CD14-positive monocyte (primary cell): Measurements from ENCODE around the gene GNG13. TPM values are rescaled to one million over a fixed set of nuclear protein-coding genes. Genes with fewer than 3 reads are reported as not detected.

Experiments used
- DNase-seq, 3 donors: peaks; one replicate each; pipeline ENCODE4 v3.0.0-alpha.2; 2011 to 2022
- H2AFZ ChIP-seq: 2 replicates; pipeline ENCODE4 v1.6.0; 2012; ENCODE audit warnings: mild to moderate bottlenecking, low read depth, low read length, inconsistent platforms; ENCODE audit not compliant: insufficient read depth, poor library complexity, severe bottlenecking
- H3K27ac ChIP-seq, 2 donors: 1 replicate in 1 of 2; 2 replicates in 1 of 2; pipeline ENCODE4 v1.5.1; 2012 to 2013; ENCODE audit warnings: low read length in 2 of 2, control low read depth in 1 of 2, inconsistent platforms in 1 of 2, low read depth in 1 of 2, mild to moderate bottlenecking in 1 of 2
- H3K27me3 ChIP-seq, 2 donors: one replicate each; pipeline versions ENCODE4 v1.6.0 to v1.6.1; 2011 to 2013; ENCODE audit warnings: low read length in 2 of 2; ENCODE audit not compliant: control insufficient read depth in 2 of 2, insufficient read depth in 2 of 2
- H3K36me3 ChIP-seq, 2 donors: replicated peaks in 1 of 2; 1 replicate in 1 of 2; 2 replicates in 1 of 2; pipeline versions ENCODE4 v1.5.1 to v1.6.1; 2012 to 2013; ENCODE audit warnings: low read length in 2 of 2, control low read depth in 1 of 2, inconsistent platforms in 1 of 2, mild to moderate bottlenecking in 1 of 2; ENCODE audit not compliant: insufficient read depth in 2 of 2, control insufficient read depth in 1 of 2
- H3K4me1 ChIP-seq, 2 donors: 1 replicate in 1 of 2; 2 replicates in 1 of 2; pipeline versions ENCODE4 v1.5.1 to v1.6.1; 2012 to 2013; ENCODE audit warnings: low read length in 2 of 2, control low read depth in 1 of 2, inconsistent platforms in 1 of 2, mild to moderate bottlenecking in 1 of 2, moderate library complexity in 1 of 2; ENCODE audit not compliant: insufficient read depth in 2 of 2, control insufficient read depth in 1 of 2
- H3K4me2 ChIP-seq: replicated peaks from 2 replicates; pipeline ENCODE3; 2012; ENCODE audit warnings: low read length, moderate library complexity, mild to moderate bottlenecking; ENCODE audit not compliant: poor library complexity, severe bottlenecking; ENCODE audit errors: extremely low read depth
- H3K4me3 ChIP-seq, 3 experiments: fragments of 200-600 bp in 1 of 3; sonication (generic) in 1 of 3; replicated peaks in 1 of 3; 1 replicate in 2 of 3; 2 replicates in 1 of 3; pipeline ENCODE4 v1.5.1; 2011 to 2013; ENCODE audit warnings: low read length in 3 of 3, mild to moderate bottlenecking in 3 of 3, control low read depth in 2 of 3, low read depth in 2 of 3, inconsistent platforms in 1 of 3, moderate library complexity in 1 of 3
- H3K79me2 ChIP-seq: 2 replicates; pipeline ENCODE4 v1.6.0; 2012; ENCODE audit warnings: mild to moderate bottlenecking, control low read depth, inconsistent platforms, low read length, moderate library complexity; ENCODE audit not compliant: insufficient read depth
- H3K9ac ChIP-seq: 2 replicates; pipeline ENCODE4 v1.6.0; 2017; ENCODE audit warnings: low read length, mild to moderate bottlenecking; ENCODE audit not compliant: insufficient read depth, poor library complexity, severe bottlenecking
- H3K9me3 ChIP-seq, 2 donors: replicated peaks in 1 of 2; 1 replicate in 1 of 2; 2 replicates in 1 of 2; pipeline versions ENCODE4 v1.5.1 to v1.6.1; 2012 to 2013; ENCODE audit warnings: low read length in 2 of 2, control low read depth in 1 of 2; ENCODE audit not compliant: control insufficient read depth in 1 of 2, insufficient read depth in 1 of 2
- H4K20me1 ChIP-seq: 2 replicates; pipeline ENCODE4 v1.6.0; 2012; ENCODE audit warnings: mild to moderate bottlenecking, low read length, control low read depth, moderate library complexity; ENCODE audit not compliant: insufficient read depth
- H3K27ac Mint-ChIP-seq, 7 donors: one replicate each; pipeline ENCODE4 v1.8.0; 2020; ENCODE audit warnings: mild to moderate bottlenecking in 7 of 7, mixed read lengths in 7 of 7, moderate library complexity in 6 of 7, inconsistent platforms in 2 of 7
- H3K27me3 Mint-ChIP-seq, 3 donors: one replicate each; pipeline ENCODE4 v1.8.0; 2021 to 2022; ENCODE audit warnings: low read depth in 3 of 3, mild to moderate bottlenecking in 3 of 3, mixed read lengths in 3 of 3, moderate library complexity in 3 of 3, inconsistent platforms in 1 of 3
- H3K36me3 Mint-ChIP-seq, 2 donors: one replicate each; pipeline ENCODE4 v1.8.0; 2020; ENCODE audit warnings: mixed read lengths in 2 of 2, inconsistent platforms in 1 of 2, mild to moderate bottlenecking in 1 of 2
- H3K4me1 Mint-ChIP-seq: one replicate; pipeline ENCODE4 v1.8.0; 2020; ENCODE audit warnings: mild to moderate bottlenecking, mixed read lengths
- H3K4me3 Mint-ChIP-seq, 2 donors: one replicate each; pipeline ENCODE4 v1.8.0; 2020; ENCODE audit warnings: mild to moderate bottlenecking in 2 of 2, mixed read lengths in 2 of 2, moderate library complexity in 1 of 2
- H3K9me3 Mint-ChIP-seq, 7 donors: one replicate each; pipeline ENCODE4 v1.8.0; 2020 to 2022; ENCODE audit warnings: mixed read lengths in 7 of 7, mild to moderate bottlenecking in 6 of 7, moderate library complexity in 6 of 7, inconsistent platforms in 2 of 7
- WGBS: methylation state at CpG from one replicate; pipeline ENCODE4 v1.1.5; 2013; ENCODE audit warnings: missing lambda C conversion rate; ENCODE audit not compliant: insufficient coverage; 5-methylcytosine and 5-hydroxymethylcytosine counted together
- intact Hi-C, 2 donors: fragments of 100-400 bp; cut with micrococcal nuclease; formaldehyde crosslinking; loops; one replicate each; pipeline versions ENCODE4 v1.15.0 to v1.15.1; 2023
- polyA plus RNA-seq, 3 donors: library from polyadenylated mRNA; depleted of rRNA in 1 of 3; unstranded in 2 of 3; stranded (reverse) in 1 of 3; fragments of 300-500 nt in 2 of 3; fragments of >200 nt in 1 of 3; fragmentation: Illumina TruSeq in 2 of 3; gene quantifications; 1 replicate in 2 of 3; 2 replicates in 1 of 3; pipeline ENCODE4 v1.2.3, GENCODE V29; 2012 to 2021
- TF ChIP-seq, protein P1 (sequence below): fragments of 200-600 bp; IDR thresholded peaks from one replicate; pipeline ENCODE4 v1.8.0; 2022; ENCODE audit warnings: antibody characterized with exemption, mild to moderate bottlenecking

Gene GNG13
- polyA plus RNA-seq, 3 donors = not detected

GRCh38 chr16:772959-773358, 27.6 kb downstream of the GNG13 start:
- DNase-seq = no peak
- H4K20me1 ChIP-seq = no peaks in the 10 kb centered on the region
- H2AFZ ChIP-seq = no peak overlapping the region
- TF ChIP-seq, protein P1, sequence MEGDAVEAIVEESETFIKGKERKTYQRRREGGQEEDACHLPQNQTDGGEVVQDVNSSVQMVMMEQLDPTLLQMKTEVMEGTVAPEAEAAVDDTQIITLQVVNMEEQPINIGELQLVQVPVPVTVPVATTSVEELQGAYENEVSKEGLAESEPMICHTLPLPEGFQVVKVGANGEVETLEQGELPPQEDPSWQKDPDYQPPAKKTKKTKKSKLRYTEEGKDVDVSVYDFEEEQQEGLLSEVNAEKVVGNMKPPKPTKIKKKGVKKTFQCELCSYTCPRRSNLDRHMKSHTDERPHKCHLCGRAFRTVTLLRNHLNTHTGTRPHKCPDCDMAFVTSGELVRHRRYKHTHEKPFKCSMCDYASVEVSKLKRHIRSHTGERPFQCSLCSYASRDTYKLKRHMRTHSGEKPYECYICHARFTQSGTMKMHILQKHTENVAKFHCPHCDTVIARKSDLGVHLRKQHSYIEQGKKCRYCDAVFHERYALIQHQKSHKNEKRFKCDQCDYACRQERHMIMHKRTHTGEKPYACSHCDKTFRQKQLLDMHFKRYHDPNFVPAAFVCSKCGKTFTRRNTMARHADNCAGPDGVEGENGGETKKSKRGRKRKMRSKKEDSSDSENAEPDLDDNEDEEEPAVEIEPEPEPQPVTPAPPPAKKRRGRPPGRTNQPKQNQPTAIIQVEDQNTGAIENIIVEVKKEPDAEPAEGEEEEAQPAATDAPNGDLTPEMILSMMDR = no peak
- H3K4me1 ChIP-seq = no peaks in the 10 kb centered on the region
- Mint-ChIP-seq H3K9me3 (peaks cover 0 to 1% (median 0%) of the 10 kb centered on the region in 7 donors), H3K36me3 (no peaks in the 10 kb centered on the region), H3K27ac (no peak overlapping the region), H3K4me3 (no peak overlapping the region), H3K4me1 (no peaks in the 10 kb centered on the region), H3K27me3 (peaks cover 2 to 20% (median 9%) of the 10 kb centered on the region in 3 donors)
- no peak overlapping the region for H3K4me2 ChIP-seq
- intact Hi-C loops = no loop called here
- H3K27ac ChIP-seq = no peak overlapping the region
- no peak overlapping the region for H3K4me3 ChIP-seq
- no peak overlapping the region for H3K9ac ChIP-seq
- peaks cover 0 to 7% of the 10 kb centered on the region in 2 donors for H3K27me3 ChIP-seq
- H3K36me3 ChIP-seq = no peaks in the 10 kb centered on the region
- no peaks in the 10 kb centered on the region for H3K9me3 ChIP-seq
- WGBS = 93% methylated on average over 18 of the region's 18 CpGs
- H3K79me2 ChIP-seq = no peaks in the 10 kb centered on the region

DNA sequence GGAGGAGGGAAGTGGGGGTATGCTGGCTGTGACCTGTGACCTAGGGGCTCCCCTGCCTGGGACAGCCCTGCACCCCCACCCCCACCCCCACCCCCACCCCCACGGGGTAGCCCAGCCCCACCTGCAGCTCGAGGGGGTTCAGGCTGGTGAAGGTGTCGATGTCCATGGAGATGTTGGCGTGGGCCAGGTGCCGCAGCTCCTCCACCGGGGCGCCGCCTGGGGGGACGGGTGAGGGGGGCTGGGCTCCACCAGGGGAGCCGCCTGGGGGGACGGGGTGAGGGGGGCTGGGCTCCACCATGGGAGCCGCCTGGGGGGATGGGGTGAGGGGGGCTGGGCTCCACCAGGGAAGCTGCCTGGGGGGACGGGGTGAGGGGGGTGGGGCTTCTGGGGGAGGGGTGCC, 30.1 kb downstream of the GNG13 start:
- Mint-ChIP-seq H3K36me3 (no peaks in the 10 kb centered on the region), H3K27ac (no peak overlapping the region), H3K4me3 (no peak overlapping the region), H3K27me3 (peaks cover 0 to 9% (median 2%) of the 10 kb centered on the region in 3 donors), H3K4me1 (no peaks in the 10 kb centered on the region), H3K9me3 (no peaks in the 10 kb centered on the region)
- no peak for DNase-seq
- no CpG with 5 or more reads among the region's 13 CpGs for WGBS
- no peaks in the 10 kb centered on the region for H3K36me3 ChIP-seq
- TF ChIP-seq, protein P1 = no peak
- no peaks in the 10 kb centered on the region for H3K79me2 ChIP-seq
- H4K20me1 ChIP-seq = no peaks in the 10 kb centered on the region
- H3K4me3 ChIP-seq = no peak overlapping the region
- H3K4me2 ChIP-seq = no peak overlapping the region
- no peak overlapping the region for H3K27ac ChIP-seq
- H3K9ac ChIP-seq = no peak overlapping the region
- no peaks in the 10 kb centered on the region for H3K4me1 ChIP-seq
- intact Hi-C loops = no loop called here
- H3K9me3 ChIP-seq = no peaks in the 10 kb centered on the region
- H3K27me3 ChIP-seq = peaks cover 0 to 2% of the 10 kb centered on the region in 2 donors
- H2AFZ ChIP-seq = no peak overlapping the region
